HG03066 (cell line): ENCODE measurements around the gene MRPS14.

Source experiments
- ATAC-seq: cut with Tn5 transposase; IDR thresholded peaks from one replicate; pipeline ENCODE4 v1.9.1; 2021; ENCODE audit warnings: low read depth; ENCODE audit not compliant: unreplicated experiment

The MRPS14 gene

DNA sequence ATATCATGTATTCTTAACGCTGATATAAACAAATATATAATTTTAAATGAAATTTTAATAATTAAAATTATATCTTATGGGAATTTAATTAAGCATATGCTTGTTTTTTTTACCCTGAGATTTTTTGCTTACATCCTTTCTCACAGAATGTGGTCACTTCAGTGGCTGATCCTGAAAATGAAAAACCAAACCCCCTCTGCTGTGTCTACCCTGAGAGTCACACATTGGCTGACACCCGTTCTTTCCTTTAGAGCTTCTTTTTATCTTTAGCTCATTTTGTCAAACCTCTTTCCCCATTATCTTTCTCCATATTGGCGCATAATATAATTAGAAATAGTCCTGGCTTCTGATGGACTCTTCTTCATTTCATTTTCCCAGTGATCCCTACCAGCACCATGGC, 34.2 kb downstream of the MRPS14 start:
- peak; percentile 61 for ATAC-seq

DNA sequence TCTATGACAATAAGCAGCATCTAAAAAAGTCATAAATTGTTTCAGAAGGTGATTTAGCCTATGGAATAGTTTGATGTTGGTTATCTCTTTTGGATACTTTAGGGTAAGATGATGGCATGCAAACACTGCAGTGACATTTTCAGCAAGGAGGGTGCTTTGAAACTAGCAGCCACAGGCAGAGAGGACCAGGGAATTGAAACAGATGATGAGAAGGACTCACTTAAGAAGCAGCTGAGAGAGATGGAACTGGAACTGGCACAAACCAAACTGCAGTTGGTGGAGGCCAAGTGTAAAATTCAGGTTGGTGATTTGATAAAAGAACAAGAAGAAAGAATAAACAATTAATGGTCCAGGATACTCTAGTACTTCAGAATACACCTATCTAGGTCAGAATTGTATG, 34.7 kb downstream of the MRPS14 start:
- peak; percentile 56 for ATAC-seq

- ATAC-seq, result no peak
Measured at GRCh38 chr1:174984952-174985351, 38.3 kb downstream of the MRPS14 start.

GRCh38 chr1:174982971-174983689, 40.1 kb downstream of the MRPS14 start:
- no peak for ATAC-seq

- ATAC-seq, result no peak
Measured at GRCh38 chr1:174976436-174977108, 46.7 kb downstream of the MRPS14 start.

DNA sequence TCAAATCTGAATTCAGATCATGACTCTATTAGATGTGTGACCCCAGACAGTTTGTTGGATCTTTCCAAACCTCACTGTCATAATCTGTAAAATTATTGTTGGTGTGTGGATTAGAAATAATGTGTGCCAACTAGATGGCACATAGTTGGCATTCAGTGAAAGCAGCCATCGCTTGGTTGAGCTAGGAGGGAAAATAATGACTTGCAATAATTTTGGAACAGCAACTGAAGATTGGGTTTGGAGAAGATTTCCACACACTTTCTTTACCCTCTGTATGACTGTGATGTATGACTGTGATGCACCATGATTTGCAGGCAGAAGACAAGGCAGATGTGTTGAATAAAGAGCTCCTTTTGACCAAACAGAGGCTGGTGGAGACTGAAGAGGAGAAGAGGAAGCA, 47.5 kb downstream of the MRPS14 start:
- no peak for ATAC-seq

DNA sequence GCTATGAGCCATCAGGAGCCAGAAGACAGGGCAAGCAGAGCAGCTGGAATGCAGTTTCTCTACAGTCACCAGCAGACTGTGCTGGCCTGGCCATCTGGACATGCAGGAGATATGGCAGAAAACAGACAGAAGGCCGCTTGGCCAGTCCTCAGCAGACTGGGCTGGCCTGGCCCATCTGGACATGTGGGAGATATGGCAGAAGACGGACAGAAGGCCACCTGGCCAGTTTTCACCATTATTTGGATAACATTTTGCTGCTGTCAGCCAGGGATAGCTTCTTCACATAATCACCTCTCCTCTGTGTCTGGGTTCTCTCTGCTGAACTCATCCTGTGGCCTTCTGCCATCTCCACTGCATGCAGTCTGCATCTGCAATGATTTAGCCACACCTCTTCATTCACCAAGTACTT, 48.5 kb downstream of the MRPS14 start:
- ATAC-seq, result no peak

- no peak for ATAC-seq
Measured at GRCh38 chr1:174971902-174972301, 51.3 kb downstream of the MRPS14 start.

DNA sequence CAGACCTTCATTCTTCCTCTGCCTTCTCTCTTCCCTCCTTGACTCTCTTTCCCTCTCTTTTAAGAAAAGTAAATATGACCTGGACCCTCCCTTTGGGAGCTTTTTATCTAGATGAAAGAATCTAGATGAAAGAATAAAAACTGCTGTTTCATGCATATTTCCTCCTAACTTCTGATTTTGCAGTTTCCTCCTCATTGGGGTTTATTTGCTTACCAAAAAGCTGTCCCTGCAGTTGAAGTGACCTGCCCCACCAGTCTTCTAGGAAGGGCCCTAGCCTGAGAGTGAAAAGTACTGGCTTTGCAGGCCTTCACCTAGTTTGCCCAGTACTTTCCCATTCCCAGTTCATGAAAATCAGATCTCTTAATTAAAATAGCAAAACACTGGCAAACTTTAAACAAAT, 51.8 kb downstream of the MRPS14 start:
- ATAC-seq, result no peak

GRCh38 chr1:174969977-174970376, 53.2 kb downstream of the MRPS14 start:
- no peak for ATAC-seq

GRCh38 chr1:174968750-174969244, 54.4 kb downstream of the MRPS14 start:
- ATAC-seq, result peak; percentile 67

GRCh38 chr1:174967845-174968705, 55.1 kb downstream of the MRPS14 start:
- ATAC-seq, result no peak

- ATAC-seq, result no peak
Measured at GRCh38 chr1:174966008-174966572, 57.1 kb downstream of the MRPS14 start.

GRCh38 chr1:174965362-174966007, 57.7 kb downstream of the MRPS14 start:
- no peak for ATAC-seq

- ATAC-seq, result no peak
Measured at GRCh38 chr1:174964972-174965361, 58.3 kb downstream of the MRPS14 start.

DNA sequence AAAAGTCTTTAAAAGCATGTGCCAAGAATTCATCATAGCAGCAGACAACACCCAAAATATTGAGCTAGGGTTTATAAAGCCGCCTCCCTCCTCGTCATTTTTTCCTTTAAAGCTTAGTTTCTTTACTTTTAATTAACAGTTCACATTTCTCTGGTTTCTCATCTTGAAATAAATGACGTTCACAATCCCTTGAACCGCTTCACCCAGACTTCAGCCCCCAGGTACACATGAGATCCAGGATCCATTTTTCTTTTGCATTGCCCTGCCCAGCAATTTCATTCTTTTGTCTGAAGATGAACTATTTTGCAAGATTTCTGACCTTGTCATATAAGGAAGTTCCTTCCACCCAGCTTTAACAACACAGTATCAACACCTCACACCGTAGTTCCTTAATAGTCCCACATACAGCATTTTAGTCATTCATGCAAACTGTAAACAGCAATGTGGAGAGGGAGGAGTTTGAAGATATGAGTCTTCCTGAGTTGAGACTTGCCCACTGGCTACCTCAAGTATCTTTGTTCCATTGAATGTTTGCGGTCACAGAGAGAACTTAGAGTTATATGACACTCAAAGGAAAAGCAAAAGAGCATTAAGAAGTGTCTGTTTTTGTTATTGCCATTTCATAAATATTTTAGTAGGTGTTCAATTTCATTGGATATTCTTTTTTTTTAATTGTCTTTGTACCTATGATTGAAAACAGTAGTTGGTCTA, 58.8 kb downstream of the MRPS14 start:
- ATAC-seq, result no peak

GRCh38 chr1:174963529-174964125, 59.6 kb downstream of the MRPS14 start:
- no peak for ATAC-seq
